Left renal cortex interstitium (tissue), 4 donors: ENCODE measurements around the gene PRSS57. TPM values are rescaled to one million over a fixed set of nuclear protein-coding genes. Genes with fewer than 3 reads are reported as not detected.
"Not testable (repeated sequence)": the region's sequence is repeated elsewhere in the genome, so short reads cannot be mapped to it uniquely, and the experiment has no call there.

Source experiments
- DNase-seq, 4 donors: peaks; one replicate each; pipeline ENCODE4 v3.0.0-alpha.2; 2013; ENCODE audit warnings: low read depth in 4 of 4, low spot score in 2 of 4, missing footprints in 1 of 4
- polyA plus RNA-seq, 4 donors: library from polyadenylated mRNA; unstranded; fragments of 120-200 nt; gene quantifications; one replicate each; pipeline ENCODE4 v1.2.1, GENCODE V29; 2013; ENCODE audit not compliant: insufficient read length in 4 of 4

PRSS57 gene
- polyA plus RNA-seq, 4 donors, result 0.13 to 0.48 (median 0.36) TPM

DNA sequence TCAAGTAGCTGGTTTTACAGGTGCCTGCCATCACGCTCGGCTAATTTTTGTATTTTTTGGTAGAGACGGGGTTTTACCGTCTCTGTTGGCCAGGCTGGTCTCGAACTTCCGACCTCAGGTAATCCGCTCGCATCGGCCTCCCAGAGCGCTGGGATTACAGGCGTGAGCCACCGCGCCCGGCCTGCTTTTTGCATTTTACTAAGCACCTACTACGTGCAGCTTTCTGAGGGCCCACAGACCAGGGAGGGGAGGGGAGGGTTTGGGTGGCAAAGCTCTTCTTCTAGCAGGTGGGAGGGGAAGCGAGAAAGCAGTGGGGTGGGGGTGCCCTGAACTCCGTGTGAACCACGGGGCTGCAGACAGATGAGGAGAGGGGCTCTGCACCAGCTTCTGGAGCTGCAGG lies 28.5 kb upstream of the PRSS57 start:
- no peak for DNase-seq

DNA sequence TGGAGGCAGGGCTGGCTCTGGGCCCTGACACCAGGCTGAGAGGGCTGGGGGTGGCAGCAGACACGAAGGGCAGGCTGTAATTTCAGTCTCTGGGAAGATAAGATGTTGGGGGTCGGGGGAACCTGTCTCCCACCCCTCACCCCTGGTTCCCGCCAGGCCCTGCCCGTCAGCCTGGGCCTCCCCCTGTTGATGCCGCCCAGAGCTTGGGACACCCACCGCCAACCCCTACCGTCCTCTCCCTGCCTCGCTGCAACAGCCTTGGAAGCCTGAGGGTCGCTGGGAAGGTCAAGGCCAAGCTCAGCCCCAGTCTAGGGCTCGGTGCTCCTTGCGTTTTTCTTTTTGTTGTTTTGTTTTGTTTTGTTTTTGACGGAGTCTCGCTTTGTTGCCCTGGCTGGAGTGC lies 28.0 kb upstream of the PRSS57 start:
- no peak for DNase-seq

DNA sequence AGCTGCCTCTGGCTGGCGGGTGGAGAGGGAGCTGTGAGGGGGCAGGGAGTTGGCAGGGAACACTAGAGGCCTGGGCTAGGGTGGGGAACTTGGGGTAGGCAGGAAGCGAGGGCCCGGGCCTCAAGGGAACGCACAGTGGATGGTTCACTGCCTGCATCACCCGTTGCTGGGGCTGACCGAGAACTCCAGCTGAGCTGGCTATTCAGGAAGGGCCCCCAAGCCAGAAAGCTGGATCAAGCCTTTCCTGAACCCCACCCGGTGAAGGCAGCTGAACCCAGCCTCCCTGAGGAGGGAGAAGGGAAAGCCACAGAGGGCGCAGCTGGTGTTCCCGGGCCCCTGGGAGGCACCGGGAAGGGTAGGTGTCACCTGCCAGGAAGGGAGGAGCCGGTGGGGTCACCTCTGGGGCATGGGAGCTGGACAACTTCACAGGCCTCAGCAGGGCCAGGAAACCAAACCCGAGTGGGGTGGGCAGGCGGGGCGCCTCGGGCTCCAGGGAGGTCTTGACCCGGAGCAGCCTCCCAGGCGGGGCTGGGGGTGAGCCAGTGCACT lies 27.4 kb upstream of the PRSS57 start:
- DNase-seq, result no peak

DNA sequence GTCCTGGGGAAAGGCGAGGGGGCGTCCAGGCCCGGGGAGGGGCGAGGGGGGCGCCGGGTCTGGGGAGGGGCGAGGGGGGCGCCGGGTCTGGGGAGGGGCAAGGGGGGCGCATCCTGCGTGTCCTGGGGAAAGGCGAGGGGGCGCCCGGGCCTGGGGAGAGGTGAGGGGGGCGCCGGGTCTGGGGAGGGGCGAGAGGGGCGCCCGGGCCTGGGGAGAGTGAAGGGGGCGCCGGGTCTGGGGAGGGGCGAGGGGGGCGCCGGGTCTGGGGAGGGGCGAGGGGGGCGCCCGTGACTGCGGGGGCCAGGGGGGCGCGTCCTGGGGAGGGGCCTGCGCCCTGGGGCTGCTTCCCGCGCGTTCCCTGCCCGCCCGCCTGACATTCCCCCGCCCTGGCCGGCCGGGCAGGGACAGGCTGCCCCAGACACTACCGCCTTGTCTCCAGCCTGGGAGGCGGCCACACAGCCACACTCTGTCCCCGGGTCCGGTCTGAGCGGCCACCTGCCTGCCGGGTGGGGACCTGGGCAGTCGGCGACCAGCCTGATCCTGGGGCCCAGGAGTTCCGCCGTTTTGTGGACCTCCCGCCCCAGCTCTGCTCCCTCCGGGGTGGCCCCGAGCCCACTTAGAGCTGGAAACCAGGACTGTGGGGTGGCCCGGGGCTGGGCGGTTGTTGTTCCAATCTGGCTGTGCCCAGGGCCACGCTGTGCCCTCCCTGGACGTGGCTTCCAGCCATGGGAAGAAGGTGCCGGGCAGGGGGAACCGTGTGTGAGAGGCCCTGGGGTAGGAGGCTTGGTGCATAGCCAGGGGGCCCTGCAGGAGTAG lies 25.3 kb upstream of the PRSS57 start:
- DNase-seq, result no peak

DNA sequence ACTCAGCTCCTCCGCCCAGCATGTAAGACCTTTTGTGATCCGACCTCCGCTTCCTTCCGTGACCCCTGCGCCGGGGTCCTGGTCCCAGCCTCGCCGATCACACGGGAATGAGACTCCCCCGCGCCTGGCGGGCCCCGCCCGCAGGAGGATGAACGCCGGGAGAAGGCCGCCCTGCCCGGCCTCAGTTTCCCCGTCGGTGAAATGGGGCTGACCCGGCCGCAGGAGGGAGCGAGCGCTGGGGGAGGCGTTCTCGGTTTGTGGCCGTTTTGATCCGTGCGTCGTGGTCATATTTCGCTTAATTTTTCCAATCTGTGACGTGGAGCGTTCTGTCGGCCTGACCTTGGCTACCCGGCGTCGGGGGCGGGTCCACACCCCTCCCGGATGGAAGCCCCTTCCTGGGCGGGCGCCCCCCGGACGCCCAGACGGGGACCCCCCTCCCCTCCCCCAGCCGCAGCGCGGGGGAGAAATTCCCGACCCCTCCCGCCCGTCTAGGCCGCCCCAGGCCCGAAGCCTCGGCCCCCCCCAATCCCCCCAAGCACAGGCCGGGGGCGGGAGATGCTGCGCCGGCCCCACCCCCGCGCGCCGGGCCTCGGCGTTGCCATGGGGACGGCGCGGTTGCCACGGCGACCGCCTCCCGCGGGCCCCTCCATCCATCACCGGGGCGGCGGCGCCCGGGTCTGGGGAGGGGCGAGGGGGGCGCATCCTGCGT lies 24.5 kb upstream of the PRSS57 start:
- DNase-seq, result no peak

DNA sequence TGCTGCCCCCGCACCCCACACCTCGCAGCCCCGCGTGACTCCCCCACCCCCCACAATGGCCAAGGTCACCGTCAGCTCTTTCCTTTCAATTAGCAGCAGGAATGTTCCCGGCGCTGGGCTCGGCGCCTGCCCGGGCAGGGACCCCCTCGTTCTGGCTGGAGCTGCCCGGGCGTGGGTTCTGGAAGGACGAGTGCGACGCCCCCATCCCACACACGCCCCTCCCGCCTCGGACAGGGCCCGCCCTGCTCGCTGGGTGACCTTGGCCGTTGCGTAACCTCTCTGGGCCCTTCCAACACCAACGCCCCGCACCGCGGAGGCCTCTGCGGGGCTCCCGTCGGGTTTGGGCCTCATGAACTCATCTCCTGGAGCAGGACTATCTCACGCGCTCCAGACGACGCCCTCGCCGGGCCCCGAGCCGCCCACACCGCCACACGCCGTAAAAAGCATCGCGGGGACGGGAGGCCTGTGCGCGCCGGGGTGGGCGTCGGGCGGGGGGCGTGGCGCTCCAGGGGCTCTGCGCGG lies 23.8 kb upstream of the PRSS57 start:
- DNase-seq, result no peak

DNA sequence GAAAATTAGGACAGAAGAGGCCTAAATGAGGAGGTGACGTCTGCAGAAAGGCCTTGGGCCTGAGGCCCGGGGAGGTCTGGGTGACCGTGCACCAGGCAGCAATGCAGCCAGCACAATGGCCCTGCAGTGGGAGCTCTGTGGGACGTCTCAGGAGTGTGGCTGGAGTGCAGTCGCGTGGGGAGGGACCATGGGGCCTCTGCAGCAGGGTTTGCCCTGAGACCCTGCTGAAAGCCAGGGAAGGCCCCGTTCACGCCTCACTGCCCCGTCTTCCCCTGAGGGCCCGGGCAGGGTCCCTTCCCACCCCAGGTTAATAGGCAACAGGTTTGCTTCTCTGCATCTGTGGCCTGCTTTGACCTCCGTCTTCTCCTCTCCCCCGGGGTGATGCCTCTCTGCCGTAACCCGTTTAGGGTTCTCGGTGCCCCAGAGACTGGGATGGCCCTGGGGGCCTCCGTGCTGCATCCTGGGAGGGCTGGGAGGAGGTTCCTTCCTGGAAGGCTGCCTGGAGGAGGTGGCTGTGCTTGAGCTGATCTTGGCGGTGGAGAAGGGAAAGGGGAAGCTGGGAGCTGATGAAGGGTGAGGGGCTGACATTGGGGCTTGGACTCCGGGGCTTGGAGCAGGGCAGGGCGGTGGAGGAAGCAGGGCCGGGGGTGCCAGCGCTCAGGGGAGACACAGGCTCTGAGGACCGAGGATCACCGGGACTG lies 23.1 kb upstream of the PRSS57 start:
- no peak for DNase-seq

DNA sequence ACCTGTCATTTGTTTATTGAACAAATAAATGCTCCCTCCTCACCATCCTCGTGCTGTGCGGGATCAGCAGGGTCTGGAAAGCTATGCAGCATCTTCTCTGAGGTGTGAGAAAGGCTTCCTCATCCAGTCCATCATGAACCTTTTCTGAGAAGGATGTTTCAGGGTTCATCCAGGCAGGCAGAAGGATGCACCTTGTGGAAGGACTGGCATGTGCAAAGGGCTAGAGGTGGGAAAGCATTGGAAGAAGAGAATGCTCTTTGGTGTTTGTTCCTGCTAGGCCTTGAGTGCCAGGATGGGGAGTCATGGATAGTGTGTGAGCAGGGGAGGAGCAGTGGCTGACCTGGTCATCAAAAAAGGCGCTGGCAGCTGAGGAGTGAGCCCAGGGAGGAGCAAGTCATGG lies 20.1 kb upstream of the PRSS57 start:
- DNase-seq, result no peak

DNA sequence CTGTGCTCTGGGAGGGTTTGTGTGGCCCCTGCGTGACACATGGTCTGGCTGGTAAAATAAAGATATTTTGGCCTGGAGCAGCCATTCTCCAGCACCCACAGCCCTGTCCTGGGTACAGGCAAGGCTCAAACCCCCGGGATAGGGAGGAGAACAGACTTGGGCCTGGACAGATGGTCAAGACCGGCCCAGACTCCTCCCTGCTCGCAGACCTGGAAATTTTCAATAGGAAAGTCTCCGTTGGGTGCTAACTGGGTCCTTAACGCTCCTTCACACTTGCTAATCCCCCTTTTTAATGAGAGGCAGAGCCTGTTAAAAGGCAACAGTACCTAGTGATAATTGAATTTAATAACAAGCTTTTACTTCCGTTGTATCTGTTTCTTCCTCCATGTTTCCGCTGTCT lies 16.0 kb upstream of the PRSS57 start:
- DNase-seq, result no peak

DNA sequence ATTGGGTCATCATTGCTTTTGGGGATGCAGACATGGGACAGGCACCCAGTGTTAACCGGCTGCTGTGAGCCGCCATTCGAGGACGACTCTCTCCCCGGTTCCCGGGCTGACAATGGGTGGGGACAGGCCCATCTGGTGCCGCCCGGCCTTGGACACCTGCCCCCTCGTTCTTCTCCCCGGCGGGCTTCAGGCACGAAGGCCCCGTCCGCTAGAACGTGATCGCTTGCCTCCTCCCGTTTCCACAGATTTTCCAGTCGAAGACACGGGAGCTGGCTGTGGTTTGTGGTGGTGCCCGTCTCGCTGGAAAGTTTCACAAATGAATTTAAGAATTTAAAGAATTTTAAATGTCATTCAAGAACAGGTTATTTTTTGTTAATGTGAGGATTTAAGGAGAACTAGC lies 15.5 kb upstream of the PRSS57 start:
- DNase-seq, result no peak

DNA sequence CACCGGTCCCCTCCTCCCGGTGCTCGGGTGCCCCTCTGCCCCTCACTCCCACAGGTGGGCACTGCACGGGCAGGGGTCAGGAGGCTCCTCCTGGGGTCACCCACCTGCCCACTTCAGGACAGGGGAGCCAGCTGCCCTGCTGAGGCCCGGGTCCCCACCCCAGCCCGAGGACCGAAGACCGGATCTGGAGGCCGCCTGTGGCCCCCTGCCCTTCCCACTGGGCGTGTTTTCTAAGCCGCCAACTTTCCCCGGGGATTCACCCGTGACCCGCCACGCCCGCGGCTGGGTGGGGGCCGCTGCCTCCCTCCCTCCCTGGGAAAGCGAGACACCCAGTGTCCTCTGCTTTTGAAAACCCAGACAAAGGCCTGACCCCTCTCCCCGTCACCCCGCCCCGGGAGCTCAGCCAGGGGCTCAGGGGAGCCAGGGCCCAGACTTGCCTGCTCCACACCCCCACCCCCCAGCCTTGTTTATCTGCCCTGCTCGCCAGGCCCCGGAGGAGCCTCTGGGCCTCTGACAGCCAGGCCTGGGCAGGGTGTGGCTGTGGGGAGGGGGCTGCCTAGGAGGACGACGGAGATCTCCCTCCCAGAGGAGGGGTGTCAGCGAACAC lies 14.8 kb upstream of the PRSS57 start:
- DNase-seq, result no peak

DNA sequence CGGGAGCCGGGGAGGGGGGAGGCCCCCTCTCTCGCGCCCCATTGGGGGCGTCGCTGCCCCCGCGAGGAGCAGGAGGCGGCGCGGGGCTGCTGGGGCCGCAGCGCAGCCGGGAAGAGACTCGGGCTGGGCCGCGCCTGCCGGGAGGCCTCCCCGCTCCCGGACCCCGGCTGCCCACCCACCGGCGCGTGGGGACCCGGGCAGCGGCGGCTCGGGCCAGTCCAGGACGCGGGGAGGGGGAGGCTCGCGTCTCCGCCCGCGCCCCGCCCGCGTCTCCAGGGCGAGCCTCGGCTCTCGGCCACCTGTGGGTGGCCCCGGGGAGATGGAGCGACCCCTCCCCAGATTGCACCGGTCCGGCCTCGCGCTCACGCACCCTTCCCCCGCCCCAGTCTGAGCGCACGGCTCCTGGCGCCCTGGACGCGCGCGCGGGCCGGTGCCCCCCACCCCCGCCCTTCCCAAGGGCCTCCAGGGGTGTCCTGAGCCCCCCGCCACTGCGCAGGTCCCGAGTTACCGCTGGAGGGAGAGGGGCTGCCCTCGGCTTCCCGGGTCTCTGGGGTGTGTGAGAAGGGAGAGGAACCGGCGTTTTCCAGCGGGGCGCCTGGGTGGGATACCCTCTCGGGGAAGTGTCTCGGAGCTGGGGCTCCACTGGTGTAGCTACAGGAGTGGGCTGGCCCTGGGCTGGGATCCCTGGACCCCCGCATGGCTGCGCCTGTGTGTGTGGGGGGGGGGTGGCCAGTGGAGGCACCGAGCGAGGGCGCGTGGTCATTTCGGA lies 14.1 kb upstream of the PRSS57 start:
- DNase-seq, result no peak

DNA sequence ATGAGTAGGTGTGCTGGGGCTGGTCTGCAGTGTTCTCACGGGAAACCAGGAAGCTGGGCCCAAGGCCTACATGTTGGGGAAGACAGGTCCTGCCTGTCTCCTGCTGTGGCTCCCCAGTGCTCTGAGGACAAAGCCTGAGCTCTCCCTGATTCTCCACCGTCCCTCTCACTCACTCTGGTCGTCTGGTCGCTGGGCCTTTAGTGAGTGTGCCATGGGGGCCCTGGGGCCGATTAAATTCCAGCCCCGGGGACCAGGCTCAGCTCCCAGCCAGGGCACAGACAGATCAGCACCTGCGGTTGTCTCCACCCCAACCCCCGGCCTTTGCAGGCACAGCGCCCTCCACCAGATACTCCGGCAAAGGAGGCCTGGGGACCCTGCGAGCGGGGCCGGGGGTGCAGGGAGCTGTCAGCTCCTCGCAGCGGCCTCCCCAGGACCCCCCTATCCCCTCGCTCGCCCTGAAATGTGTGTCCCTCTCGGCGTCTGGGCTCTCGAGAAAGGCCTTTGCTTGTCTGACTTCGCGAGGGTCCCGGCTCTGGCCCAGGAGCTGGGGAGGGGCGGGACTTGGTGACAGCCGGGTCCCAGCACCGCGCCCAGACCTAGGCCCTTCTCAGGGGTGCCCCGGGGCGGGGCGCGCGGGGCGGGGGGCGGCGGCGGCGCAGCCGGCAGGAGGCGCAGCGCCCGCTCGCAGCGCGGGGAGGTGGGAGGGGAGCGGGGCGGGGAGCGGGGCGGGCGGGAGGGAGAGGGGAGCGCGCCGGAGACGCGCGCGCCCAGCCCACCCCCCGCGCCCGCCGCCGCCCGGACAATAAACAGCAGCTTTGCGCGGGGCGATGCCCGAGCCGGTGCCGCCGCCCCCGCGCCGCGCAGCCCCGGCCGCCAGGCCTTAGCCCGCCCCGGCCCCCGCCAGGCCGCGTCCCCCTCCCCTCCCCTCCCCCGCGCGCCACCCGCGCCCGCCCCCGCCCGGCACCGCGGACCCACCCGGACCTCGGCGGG lies 13.2 kb upstream of the PRSS57 start, which contains the start of gene PALM:
Gene PALM (plus strand): TSS at position 782 of the 990 bp plus-strand sequence. CDS start 212 bp downstream, outside the sequence.
- no peak for DNase-seq

DNA sequence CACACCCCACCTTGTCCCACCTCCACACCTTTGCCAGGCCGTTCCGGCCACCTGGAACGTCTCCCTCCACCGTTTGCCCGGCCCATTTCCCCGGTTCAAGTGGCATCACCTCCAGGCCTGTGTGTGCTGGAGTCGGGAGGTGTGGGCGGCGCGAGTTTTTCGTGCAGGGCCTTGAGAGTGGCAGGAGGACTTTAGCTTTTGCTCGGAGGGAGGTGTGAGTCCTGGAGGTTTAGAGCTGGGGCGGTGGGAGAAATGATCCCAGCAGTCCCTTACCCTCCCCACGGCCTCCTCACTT lies 9.1 kb upstream of the PRSS57 start:
- no peak for DNase-seq

DNA sequence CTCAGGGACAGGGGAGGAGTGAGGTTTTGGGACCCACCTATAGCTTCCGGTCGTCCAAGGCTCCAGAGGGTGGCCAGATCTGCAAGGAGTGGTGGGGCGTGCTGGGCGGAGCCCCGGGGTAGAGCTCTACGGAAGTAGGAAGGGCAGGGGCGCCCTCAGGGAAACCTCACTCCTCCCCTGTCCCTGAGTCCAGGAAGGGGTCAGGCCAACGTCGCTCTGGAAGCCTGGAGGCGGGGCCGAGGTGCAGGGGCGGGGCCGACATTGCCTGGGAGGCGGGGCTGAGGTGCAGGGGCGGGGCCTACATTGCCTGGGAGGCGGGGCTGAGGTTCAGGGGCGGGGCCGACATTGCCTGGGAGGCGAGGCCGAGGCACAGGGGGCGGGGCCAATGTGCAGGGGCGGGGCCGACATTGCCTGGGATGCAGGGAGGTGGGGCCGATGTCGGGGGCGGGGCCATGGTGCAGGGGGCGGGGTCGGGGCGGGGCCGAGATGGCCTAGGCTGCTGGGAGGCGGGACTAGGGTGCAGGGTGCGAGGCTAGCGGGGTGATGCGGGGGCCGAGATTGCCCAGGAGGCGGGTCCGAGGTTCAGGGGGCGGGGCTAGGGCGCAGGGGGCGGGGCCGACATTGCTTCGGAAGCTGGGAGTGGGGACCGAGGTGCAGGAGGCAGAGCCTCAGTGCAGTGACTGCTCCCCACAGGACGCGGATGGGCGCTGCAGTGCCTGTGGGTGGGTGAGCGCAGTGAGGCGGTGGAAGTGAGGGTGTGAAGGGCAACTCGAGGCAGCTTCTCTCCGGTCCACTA lies 8.6 kb upstream of the PRSS57 start:
- no peak for DNase-seq

DNA sequence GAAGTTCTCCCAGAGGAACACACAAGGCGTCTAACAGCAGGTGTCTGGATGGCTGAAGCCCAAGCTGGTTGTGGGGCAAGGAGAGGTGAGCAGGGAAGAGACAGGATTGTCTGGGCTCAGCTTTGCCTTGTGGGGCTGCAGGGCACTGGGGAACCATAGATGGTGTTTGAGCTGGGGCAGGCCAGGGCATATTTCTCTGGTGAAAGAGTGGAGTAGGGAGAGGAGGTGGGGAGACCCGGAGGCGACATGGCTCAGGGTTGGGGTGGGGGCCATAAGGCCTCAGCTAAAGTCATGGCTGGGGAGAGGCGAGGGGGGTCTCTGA lies 8.0 kb upstream of the PRSS57 start:
- DNase-seq, result no peak

DNA sequence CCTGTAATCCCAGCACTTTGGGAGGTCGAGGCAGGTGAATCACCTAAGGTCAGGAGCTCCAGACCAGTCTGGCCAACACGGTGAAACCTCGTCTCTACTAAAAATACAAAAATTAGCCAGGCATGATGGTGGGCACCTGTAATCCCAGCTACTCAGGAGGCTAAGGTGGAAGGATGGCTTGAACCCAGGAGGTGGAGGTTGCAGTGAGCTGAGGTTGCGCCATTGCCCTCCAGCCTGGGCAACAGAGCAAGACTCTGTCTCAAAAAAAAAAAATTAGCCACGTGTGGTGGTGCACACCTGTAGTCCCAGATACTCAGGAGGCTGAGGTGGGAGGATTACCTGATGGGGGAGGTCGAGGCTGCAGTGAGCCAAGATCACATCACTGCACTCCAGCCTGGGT lies 7.6 kb upstream of the PRSS57 start:
- not testable (repeated sequence) for DNase-seq

DNA sequence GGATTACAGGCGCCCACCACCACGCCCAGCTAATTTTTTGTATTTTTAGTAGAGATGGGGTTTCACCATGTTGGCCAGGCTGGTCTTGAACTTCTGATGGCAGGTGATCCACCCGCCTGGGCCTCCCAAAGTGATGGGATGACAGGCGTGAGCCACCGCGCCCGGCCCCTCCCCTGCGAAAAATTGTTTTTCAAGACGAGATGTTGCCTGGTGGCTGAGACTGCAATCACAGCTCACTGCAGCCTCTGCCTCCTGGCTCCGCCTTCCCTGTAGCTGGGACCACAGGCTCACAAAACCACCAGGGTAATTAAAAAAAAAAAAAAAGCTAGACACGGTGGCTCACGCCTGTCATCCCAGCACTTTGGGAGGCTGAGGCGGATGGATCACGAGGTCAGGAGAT lies 4.6 kb upstream of the PRSS57 start:
- not testable (repeated sequence) for DNase-seq
